Measurements from ENCODE around the gene SLC2A8.

SLC2A8 gene

GRCh38 chr9:127402401-127403090, 5.6 kb downstream of the SLC2A8 start:
- no peak for DNase-seq (ENCODE audit: low read depth, low spot score)

- no peak for DNase-seq (ENCODE audit: low read depth, low spot score)
Observed at GRCh38 chr9:127403507-127404192, 6.7 kb downstream of the SLC2A8 start.

- DNase-seq (ENCODE audit: low read depth, low spot score), result no peak
Observed at GRCh38 chr9:127404631-127405030, 7.7 kb downstream of the SLC2A8 start.

- DNase-seq (ENCODE audit: low read depth, low spot score), result no peak
Observed at GRCh38 chr9:127405344-127406125, 8.6 kb downstream of the SLC2A8 start.

GRCh38 chr9:127406799-127407491, 10.0 kb downstream of the SLC2A8 start:
- peak; percentile 28 for DNase-seq (ENCODE audit: low read depth, low spot score)

GRCh38 chr9:127407492-127407843, 10.5 kb downstream of the SLC2A8 start:
- no peak for DNase-seq (ENCODE audit: low read depth, low spot score)

- no peak for DNase-seq (ENCODE audit: low read depth, low spot score)
Observed at GRCh38 chr9:127411122-127411521, 14.2 kb downstream of the SLC2A8 start.

GRCh38 chr9:127415141-127415540, 18.2 kb downstream of the SLC2A8 start:
- DNase-seq (ENCODE audit: low read depth, low spot score), result no peak

GRCh38 chr9:127415657-127416056, 18.7 kb downstream of the SLC2A8 start:
- DNase-seq (ENCODE audit: low read depth, low spot score), result no peak

GRCh38 chr9:127417131-127418036, 20.4 kb downstream of the SLC2A8 start:
- peak; percentile 55 for DNase-seq (ENCODE audit: low read depth, low spot score)

GRCh38 chr9:127418037-127418471, 21.1 kb downstream of the SLC2A8 start:
- DNase-seq (ENCODE audit: low read depth, low spot score), result peak; percentile 85

GRCh38 chr9:127419348-127419747, 22.4 kb downstream of the SLC2A8 start:
- no peak for DNase-seq (ENCODE audit: low read depth, low spot score)

GRCh38 chr9:127421057-127421456, 24.1 kb downstream of the SLC2A8 start:
- DNase-seq (ENCODE audit: low read depth, low spot score), result no peak

- DNase-seq (ENCODE audit: low read depth, low spot score), result no peak
Observed at GRCh38 chr9:127422133-127422782, 25.3 kb downstream of the SLC2A8 start.

GRCh38 chr9:127422787-127423186, 25.8 kb downstream of the SLC2A8 start:
- no peak for DNase-seq (ENCODE audit: low read depth, low spot score)

GRCh38 chr9:127423476-127423933, 26.5 kb downstream of the SLC2A8 start:
- DNase-seq (ENCODE audit: low read depth, low spot score), result no peak

GRCh38 chr9:127423934-127424675, 27.1 kb downstream of the SLC2A8 start, which contains the start of gene ZNF79:
ZNF79 (plus strand) TSS chr9:127424382; CDS start chr9:127424788, 406 bp downstream.
- peak; percentile 97 for DNase-seq (ENCODE audit: low read depth, low spot score)

- no peak for DNase-seq (ENCODE audit: low read depth, low spot score)
Observed at GRCh38 chr9:127424676-127424999, 27.7 kb downstream of the SLC2A8 start.

GRCh38 chr9:127426756-127427155, 29.8 kb downstream of the SLC2A8 start:
- DNase-seq (ENCODE audit: low read depth, low spot score), result no peak

GRCh38 chr9:127428348-127428747, 31.4 kb downstream of the SLC2A8 start:
- DNase-seq (ENCODE audit: low read depth, low spot score), result no peak

Measured in ELF-1 (cell line).